ENCODE measurements around the gene LAMA2. TPM values are rescaled to one million over a fixed set of nuclear protein-coding genes. Genes with fewer than 3 reads are reported as not detected.

LAMA2 gene
- total RNA-seq, 1 experiment from 2014 or later = 0.28 TPM

GRCh38 chr6:128874863-128875262, 8.1 kb upstream of the LAMA2 start:
- Histone ChIP-seq H3K4me1 (ENCODE audit: control insufficient read depth, insufficient read depth, low read length) (no peaks in the 10 kb centered on the region), H3K36me3 (ENCODE audit: control insufficient read depth, insufficient read depth, low read length) (no peaks in the 10 kb centered on the region), H3K9me3 (ENCODE audit: control insufficient read depth, insufficient read depth, low read depth, low read length) (no peaks in the 10 kb centered on the region), H3K27me3 (ENCODE audit: control insufficient read depth, insufficient read depth, low read length) (no peaks in the 10 kb centered on the region), H3K27ac (ENCODE audit: low read length) (no peak overlapping the region), H3K4me3 (ENCODE audit: low read depth in 2 of 2, low read length in 2 of 2) (no peak overlapping the region)
- CTCF ChIA-PET = no interaction called here
- TF ChIP-seq, protein P1, sequence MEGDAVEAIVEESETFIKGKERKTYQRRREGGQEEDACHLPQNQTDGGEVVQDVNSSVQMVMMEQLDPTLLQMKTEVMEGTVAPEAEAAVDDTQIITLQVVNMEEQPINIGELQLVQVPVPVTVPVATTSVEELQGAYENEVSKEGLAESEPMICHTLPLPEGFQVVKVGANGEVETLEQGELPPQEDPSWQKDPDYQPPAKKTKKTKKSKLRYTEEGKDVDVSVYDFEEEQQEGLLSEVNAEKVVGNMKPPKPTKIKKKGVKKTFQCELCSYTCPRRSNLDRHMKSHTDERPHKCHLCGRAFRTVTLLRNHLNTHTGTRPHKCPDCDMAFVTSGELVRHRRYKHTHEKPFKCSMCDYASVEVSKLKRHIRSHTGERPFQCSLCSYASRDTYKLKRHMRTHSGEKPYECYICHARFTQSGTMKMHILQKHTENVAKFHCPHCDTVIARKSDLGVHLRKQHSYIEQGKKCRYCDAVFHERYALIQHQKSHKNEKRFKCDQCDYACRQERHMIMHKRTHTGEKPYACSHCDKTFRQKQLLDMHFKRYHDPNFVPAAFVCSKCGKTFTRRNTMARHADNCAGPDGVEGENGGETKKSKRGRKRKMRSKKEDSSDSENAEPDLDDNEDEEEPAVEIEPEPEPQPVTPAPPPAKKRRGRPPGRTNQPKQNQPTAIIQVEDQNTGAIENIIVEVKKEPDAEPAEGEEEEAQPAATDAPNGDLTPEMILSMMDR (IDR thresholded peaks at IDR 0.05) = no peak
- TF ChIP-seq, protein P2, sequence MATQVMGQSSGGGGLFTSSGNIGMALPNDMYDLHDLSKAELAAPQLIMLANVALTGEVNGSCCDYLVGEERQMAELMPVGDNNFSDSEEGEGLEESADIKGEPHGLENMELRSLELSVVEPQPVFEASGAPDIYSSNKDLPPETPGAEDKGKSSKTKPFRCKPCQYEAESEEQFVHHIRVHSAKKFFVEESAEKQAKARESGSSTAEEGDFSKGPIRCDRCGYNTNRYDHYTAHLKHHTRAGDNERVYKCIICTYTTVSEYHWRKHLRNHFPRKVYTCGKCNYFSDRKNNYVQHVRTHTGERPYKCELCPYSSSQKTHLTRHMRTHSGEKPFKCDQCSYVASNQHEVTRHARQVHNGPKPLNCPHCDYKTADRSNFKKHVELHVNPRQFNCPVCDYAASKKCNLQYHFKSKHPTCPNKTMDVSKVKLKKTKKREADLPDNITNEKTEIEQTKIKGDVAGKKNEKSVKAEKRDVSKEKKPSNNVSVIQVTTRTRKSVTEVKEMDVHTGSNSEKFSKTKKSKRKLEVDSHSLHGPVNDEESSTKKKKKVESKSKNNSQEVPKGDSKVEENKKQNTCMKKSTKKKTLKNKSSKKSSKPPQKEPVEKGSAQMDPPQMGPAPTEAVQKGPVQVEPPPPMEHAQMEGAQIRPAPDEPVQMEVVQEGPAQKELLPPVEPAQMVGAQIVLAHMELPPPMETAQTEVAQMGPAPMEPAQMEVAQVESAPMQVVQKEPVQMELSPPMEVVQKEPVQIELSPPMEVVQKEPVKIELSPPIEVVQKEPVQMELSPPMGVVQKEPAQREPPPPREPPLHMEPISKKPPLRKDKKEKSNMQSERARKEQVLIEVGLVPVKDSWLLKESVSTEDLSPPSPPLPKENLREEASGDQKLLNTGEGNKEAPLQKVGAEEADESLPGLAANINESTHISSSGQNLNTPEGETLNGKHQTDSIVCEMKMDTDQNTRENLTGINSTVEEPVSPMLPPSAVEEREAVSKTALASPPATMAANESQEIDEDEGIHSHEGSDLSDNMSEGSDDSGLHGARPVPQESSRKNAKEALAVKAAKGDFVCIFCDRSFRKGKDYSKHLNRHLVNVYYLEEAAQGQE (IDR thresholded peaks at IDR 0.05; ENCODE audit: insufficient read depth in 1 of 2, low read depth in 2 of 2, low read length in 1 of 2) = no peak
- TF ChIP-seq SIN3A (IDR thresholded peaks at IDR 0.05; ENCODE audit: borderline replicate concordance, insufficient read depth, low read depth, low read length) (no peak), POLR2AphosphoS5 (IDR thresholded peaks at IDR 0.05; ENCODE audit: low read depth, low read length) (no peak)
- POLR2A ChIA-PET = no interaction called here
- no peak for DNase-seq (ENCODE audit: low read depth, low spot score)
- ATAC-seq = no peak
- in situ Hi-C loops (cut with HindIII; ENCODE audit: low pct_unique_long_range_greater_than_20kb, low sequenced_read_pairs) = no loop called here
- intact Hi-C loops (cut with micrococcal nuclease; ENCODE audit: unreplicated experiment) = no loop called here
- BruUV-seq (replicated peaks) = no TSS peak

DNA sequence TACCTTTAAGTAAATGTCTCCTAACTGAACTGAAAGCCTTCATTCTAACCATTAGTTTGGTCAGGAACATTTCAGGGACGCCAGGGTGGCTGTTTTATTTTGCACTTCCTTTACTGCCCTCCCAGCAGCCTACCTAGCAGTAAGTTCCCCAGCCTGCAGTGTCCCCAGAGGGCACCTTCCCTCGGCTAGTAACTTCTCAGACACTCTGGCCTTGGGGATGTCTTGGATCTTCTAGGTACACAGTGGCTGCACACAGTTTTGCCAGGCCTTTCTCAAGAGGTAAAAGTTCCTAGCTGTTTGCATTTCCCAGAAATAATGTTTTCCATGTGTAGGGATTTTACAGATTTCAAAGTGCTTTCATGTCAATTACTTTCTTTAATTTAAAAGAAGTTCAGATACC, 378 bp upstream of the LAMA2 start:
- no peak overlapping the region for H3K27ac ChIP-seq (ENCODE audit: low read length)
- H3K4me3 ChIP-seq (ENCODE audit: low read depth in 2 of 2, low read length in 2 of 2) = no peak overlapping the region
- CTCF ChIA-PET = no interaction called here

More for the DNA sequence above, 378 bp upstream of the LAMA2 start:
- no peaks in the 10 kb centered on the region for H3K27me3 ChIP-seq (ENCODE audit: control insufficient read depth, insufficient read depth, low read length)
- no peaks in the 10 kb centered on the region for H3K9me3 ChIP-seq (ENCODE audit: control insufficient read depth, insufficient read depth, low read depth, low read length)
- intact Hi-C loops (cut with micrococcal nuclease; ENCODE audit: unreplicated experiment) (no loop called here), in situ Hi-C loops (cut with HindIII; ENCODE audit: low pct_unique_long_range_greater_than_20kb, low sequenced_read_pairs) (no loop called here)
- POLR2A ChIA-PET = no interaction called here
- TF ChIP-seq, protein P2 (IDR thresholded peaks at IDR 0.05; ENCODE audit: insufficient read depth in 1 of 2, low read depth in 2 of 2, low read length in 1 of 2) = no peak
- no peak for TF ChIP-seq POLR2AphosphoS5 (IDR thresholded peaks at IDR 0.05; ENCODE audit: low read depth, low read length)
- TF ChIP-seq, protein P1 (IDR thresholded peaks at IDR 0.05) = no peak
- no peak for TF ChIP-seq TCF7L2 (IDR thresholded peaks at IDR 0.05; ENCODE audit: low read depth, low read length)
- no peak for TF ChIP-seq SIN3A (IDR thresholded peaks at IDR 0.05; ENCODE audit: borderline replicate concordance, insufficient read depth, low read depth, low read length)
- BruUV-seq (replicated peaks) = no TSS peak
- no peaks in the 10 kb centered on the region for H3K4me1 ChIP-seq (ENCODE audit: control insufficient read depth, insufficient read depth, low read length)
- ATAC-seq = no peak
- no peak for DNase-seq (ENCODE audit: low read depth, low spot score)
- H3K36me3 ChIP-seq (ENCODE audit: control insufficient read depth, insufficient read depth, low read length) = no peaks in the 10 kb centered on the region
